OCI-LY7 (cell line): ENCODE data around the gene APLP1.

Experiments used
- CTCF ChIP-seq: fragments of 200-600 bp; sonication (generic); conservative IDR thresholded peaks from 2 replicates; pipeline ENCODE4 v1.5.1; 2014; ENCODE audit warnings: mild to moderate bottlenecking, antibody characterized with exemption, low read length, moderate library complexity, mixed read lengths
- EZH2phosphoT487 ChIP-seq: fragments of 200-600 bp; sonication (generic); IDR thresholded peaks from 2 replicates; pipeline ENCODE4 v1.6.1; 2018; ENCODE audit warnings: low read depth, borderline replicate concordance, mild to moderate bottlenecking, mixed run types, antibody characterized with exemption, low read length, moderate library complexity, mixed read lengths

- no peak for TF ChIP-seq CTCF
- TF ChIP-seq EZH2phosphoT487, result no peak
Observed at GRCh38 chr19:35868172-35868822, at the start of gene APLP1.
